HepG2 (cell line): Measurements from ENCODE around the gene ELF1. TPM values are rescaled to one million over a fixed set of nuclear protein-coding genes. Genes with fewer than 3 reads are reported as not detected.

Experiments
- ARHGAP35 ChIP-seq: sonication (generic); formaldehyde crosslinking; IDR thresholded peaks from 2 replicates; pipeline ENCODE4 v1.9.0; 2022; ENCODE audit warnings: mild to moderate bottlenecking, inconsistent platforms, moderate library complexity, missing genetic modification reagents, borderline replicate concordance
- ATF4 ChIP-seq, 2 experiments: fragments of 450-650 bp in 1 of 2; sonication (generic) in 1 of 2; formaldehyde crosslinking; IDR thresholded peaks; 2 replicates each; pipeline versions ENCODE4 v1.5.0 to v1.8.0; 2020 to 2022; ENCODE audit warnings: mild to moderate bottlenecking in 1 of 2, missing genetic modification reagents in 1 of 2
- ATF5 ChIP-seq: sonication (generic); formaldehyde crosslinking; IDR thresholded peaks from 2 replicates; pipeline ENCODE4 v1.4.0; 2020; ENCODE audit warnings: mild to moderate bottlenecking, low read depth, missing genetic modification reagents
- BRCA1 ChIP-seq: sonication (generic); formaldehyde crosslinking; IDR thresholded peaks from 2 replicates; pipeline ENCODE4 v1.4.0; 2020; ENCODE audit warnings: missing genetic modification reagents
- ELF3 ChIP-seq: IDR thresholded peaks from 2 replicates; pipeline ENCODE4 v1.6.1; 2016; ENCODE audit warnings: missing genetic modification reagents, missing compliant biosample characterization
- FOXA1 ChIP-seq, 2 experiments: fragments of 450-650 bp in 1 of 2; sonication (generic) in 1 of 2; formaldehyde crosslinking in 1 of 2; IDR thresholded peaks; 2 replicates each; pipeline versions ENCODE4 v1.4.0 to v1.6.1; 2016 to 2020; ENCODE audit warnings: missing genetic modification reagents in 1 of 2
- ISX ChIP-seq: sonication (generic); formaldehyde crosslinking; conservative IDR thresholded peaks from 2 replicates; pipeline ENCODE4 v1.5.0; 2020; ENCODE audit warnings: missing genetic modification reagents
- MAFK ChIP-seq, 2 experiments: IDR thresholded peaks in 1 of 2; conservative IDR thresholded peaks in 1 of 2; 2 replicates each; pipeline ENCODE4 v1.6.1; 2011; ENCODE audit warnings: improper control_type of control experiment in 2 of 2, low read length in 2 of 2
- MZF1 ChIP-seq: sonication (generic); formaldehyde crosslinking; IDR thresholded peaks from 2 replicates; pipeline ENCODE4 v1.8.1; 2023; ENCODE audit warnings: mild to moderate bottlenecking, missing genetic modification reagents, borderline replicate concordance
- NKX3-1 ChIP-seq: sonication (generic); formaldehyde crosslinking; IDR thresholded peaks from 2 replicates; pipeline ENCODE4 v1.5.0; 2020; ENCODE audit warnings: missing genetic modification reagents
- REST ChIP-seq, 2 experiments: IDR thresholded peaks; 2 replicates each; pipeline ENCODE4 v1.6.1; 2011 to 2012; ENCODE audit warnings: low read length in 2 of 2, borderline replicate concordance in 1 of 2, low read depth in 1 of 2, mild to moderate bottlenecking in 1 of 2, moderate library complexity in 1 of 2
- RFXAP ChIP-seq: sonication (generic); formaldehyde crosslinking; IDR thresholded peaks from 2 replicates; pipeline ENCODE4 v1.4.0; 2020; ENCODE audit warnings: missing genetic modification reagents, borderline replicate concordance
- SNAI1 ChIP-seq: sonication (generic); formaldehyde crosslinking; IDR thresholded peaks from 2 replicates; pipeline ENCODE4 v1.5.0; 2020; ENCODE audit warnings: mild to moderate bottlenecking, missing genetic modification reagents, borderline replicate concordance
- TFDP1 ChIP-seq: IDR thresholded peaks from 2 replicates; pipeline ENCODE4 v1.6.1; 2016; ENCODE audit warnings: missing compliant biosample characterization, missing genetic modification reagents, borderline replicate concordance
- TOE1 ChIP-seq: sonication (generic); formaldehyde crosslinking; IDR thresholded peaks from 2 replicates; pipeline ENCODE4 v1.4.0; 2020; ENCODE audit warnings: mild to moderate bottlenecking, missing genetic modification reagents
- ZBTB44 ChIP-seq: sonication (generic); formaldehyde crosslinking; IDR thresholded peaks from 2 replicates; pipeline ENCODE4 v1.4.0; 2020; ENCODE audit warnings: missing genetic modification reagents
- ZNF460 ChIP-seq: sonication (generic); formaldehyde crosslinking; IDR thresholded peaks from 2 replicates; pipeline ENCODE4 v1.5.1; 2020; ENCODE audit warnings: missing genetic modification reagents, mild to moderate bottlenecking, borderline replicate concordance
- ZNF614 ChIP-seq: IDR thresholded peaks from 2 replicates; pipeline ENCODE4 v1.6.1; 2018; ENCODE audit warnings: missing biosample characterization, missing genetic modification reagents, inconsistent platforms, borderline replicate concordance
- ZNF703 ChIP-seq: sonication (generic); formaldehyde crosslinking; IDR thresholded peaks from 2 replicates; pipeline ENCODE4 v1.5.1; 2020; ENCODE audit warnings: missing genetic modification reagents, mild to moderate bottlenecking, moderate library complexity, borderline replicate concordance
- ZNF724P ChIP-seq: sonication (generic); formaldehyde crosslinking; IDR thresholded peaks from 2 replicates; pipeline ENCODE4 v1.8.0; 2022; ENCODE audit warnings: missing genetic modification reagents, borderline replicate concordance
- polyA plus RNA-seq, 8 experiments: library from polyadenylated mRNA; depleted of rRNA in 3 of 8; stranded (reverse) in 7 of 8; unstranded in 1 of 8; fragments of >200 nt; fragmentation: Illumina TruSeq in 4 of 8; extraction: Trizol in 4 of 8; gene quantifications; 2 replicates each; pipeline versions ENCODE4 v1.2.1 to v1.2.3, GENCODE V29; 2011 to 2016; ENCODE audit warnings: low read depth in 4 of 8, missing spikeins in 1 of 8, mixed read lengths in 1 of 8; ENCODE audit not compliant: insufficient read depth in 1 of 8
- total RNA-seq, 5 experiments: library from RNA; depleted of rRNA; stranded (reverse); fragments of >200 nt; fragmentation: Illumina TruSeq; extraction: Trizol; gene quantifications; 2 replicates each; pipeline ENCODE4 v1.2.3, GENCODE V29; 2016; ENCODE audit warnings: low read depth in 1 of 5

Gene ELF1
- total and polyA plus RNA-seq, 2 of the 13 experiments (the other 11 are each of a cell fraction or from before 2014, with no cell fraction given), result 24.6 to 71.5 TPM

GRCh38 chr13:41001695-41002094 lies 17.4 kb downstream of the ELF1 start (continued):
- TF ChIP-seq ZNF724P (CRISPR knock-in tag) (no peak), MAFK (conservative IDR thresholded peaks at IDR 0.05 in 1 of 2, IDR thresholded peaks at IDR 0.05 in 1 of 2; ENCODE audit: low read length in 2 of 2) (no peak), ZNF703 (no peak), TFDP1 (no peak), NKX3-1 (CRISPR knock-in tag) (no peak), ZNF614 (CRISPR knock-in tag) (no peak), MZF1 (no peak), ISX (CRISPR knock-in tag) (no peak), BRCA1 (CRISPR knock-in tag) (no peak), ZNF460 (CRISPR knock-in tag) (no peak), TOE1 (CRISPR knock-in tag) (no peak), ELF3 (CRISPR knock-in tag) (peak; percentile 76; the same call in 1 of the 2 replicates), ATF4 (CRISPR knock-in tag; IDR thresholded peaks at IDR 0.05) (no peak), RFXAP (CRISPR knock-in tag) (no peak), ZBTB44 (CRISPR knock-in tag) (no peak), FOXA1 (IDR thresholded peaks at IDR 0.05) (no peak), FOXA1 (CRISPR knock-in tag; IDR thresholded peaks at IDR 0.05) (peak; percentile 28; the same call in 1 of the 2 replicates), ARHGAP35 (CRISPR knock-in tag) (no peak), ATF5 (CRISPR knock-in tag) (no peak), SNAI1 (no peak), REST (IDR thresholded peaks at IDR 0.05; ENCODE audit: borderline replicate concordance in 1 of 2, low read depth in 1 of 2, low read length in 2 of 2) (no peak)
